Fibroblast of peridontal ligament (primary cell): ENCODE measurements around the gene FAM120AOS.
"Not testable (repeated sequence)": the region's sequence is repeated elsewhere in the genome, so short reads cannot be mapped to it uniquely, and the experiment has no call there.

Experiments used
- DNase-seq: peaks from one replicate; pipeline ENCODE4 v3.0.0-alpha.2; 2010; ENCODE audit errors: extremely low read depth

FAM120AOS gene

DNA sequence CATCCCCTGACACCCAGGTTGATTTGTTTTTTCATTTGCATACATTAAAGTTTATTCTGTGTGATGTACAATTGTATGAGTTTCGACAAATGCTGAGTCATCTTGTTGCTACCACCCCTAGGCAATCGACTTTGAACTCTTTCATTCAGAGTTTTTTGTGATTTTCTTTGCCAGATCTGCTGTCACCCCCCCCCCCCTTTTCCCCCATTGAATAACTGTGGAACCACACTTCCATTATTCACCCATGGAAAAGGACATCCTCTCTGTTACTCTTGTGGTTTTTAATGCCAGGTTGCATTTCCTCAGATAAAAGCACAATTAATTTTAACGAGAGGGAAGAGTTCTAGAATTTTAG lies 13.7 kb upstream of the FAM120AOS start:
- no peak for DNase-seq

DNA sequence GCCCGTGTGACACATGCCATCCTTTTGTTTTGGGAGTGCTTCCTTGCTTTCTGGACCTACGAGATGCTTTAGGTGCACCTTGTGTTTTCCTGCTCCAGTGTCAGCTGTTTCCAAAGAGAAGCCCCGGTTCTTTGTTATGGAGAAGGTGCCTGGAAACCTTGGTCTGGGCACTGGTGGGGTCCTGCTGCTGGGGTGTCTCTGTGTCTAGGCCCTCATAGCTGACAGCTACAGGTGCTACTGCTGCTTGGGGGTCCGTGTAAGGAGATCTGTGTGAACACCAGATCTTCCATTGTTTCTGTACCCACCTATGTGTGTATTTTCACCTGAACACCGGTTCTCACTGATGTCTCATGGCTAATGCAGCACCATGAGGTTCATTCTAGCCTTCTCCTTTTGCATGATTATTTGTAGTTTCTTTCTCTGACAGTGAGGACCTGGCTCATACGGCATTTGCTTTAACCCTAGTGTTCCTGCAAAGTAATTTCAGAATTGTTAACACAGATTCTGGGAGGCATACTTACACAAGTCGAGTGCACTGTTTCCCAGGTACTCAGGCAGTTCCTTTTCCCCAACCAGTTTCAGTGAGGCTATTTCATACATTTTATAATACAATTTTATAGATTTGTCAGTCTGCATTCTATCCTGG lies 13.2 kb upstream of the FAM120AOS start:
- DNase-seq = no peak

DNA sequence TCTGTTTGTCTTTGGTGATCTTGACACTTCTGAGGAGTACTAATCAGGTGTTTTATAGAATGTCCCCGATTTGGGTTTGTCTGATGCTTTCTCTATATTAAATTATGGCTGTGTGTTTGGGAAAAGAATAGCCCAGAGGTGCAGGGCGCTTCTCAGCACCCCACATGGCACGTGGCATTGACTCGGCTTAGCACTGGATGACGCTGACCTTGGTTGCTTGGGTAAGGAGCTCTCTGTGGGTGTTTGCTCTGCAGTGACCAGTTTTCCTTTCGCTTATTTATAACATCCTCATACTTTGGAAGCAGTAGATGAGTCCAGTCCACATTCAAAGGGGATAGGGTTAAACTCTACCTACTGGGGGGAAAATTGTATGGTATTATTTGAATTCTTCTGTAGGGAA lies 12.5 kb upstream of the FAM120AOS start:
- DNase-seq = no peak

DNA sequence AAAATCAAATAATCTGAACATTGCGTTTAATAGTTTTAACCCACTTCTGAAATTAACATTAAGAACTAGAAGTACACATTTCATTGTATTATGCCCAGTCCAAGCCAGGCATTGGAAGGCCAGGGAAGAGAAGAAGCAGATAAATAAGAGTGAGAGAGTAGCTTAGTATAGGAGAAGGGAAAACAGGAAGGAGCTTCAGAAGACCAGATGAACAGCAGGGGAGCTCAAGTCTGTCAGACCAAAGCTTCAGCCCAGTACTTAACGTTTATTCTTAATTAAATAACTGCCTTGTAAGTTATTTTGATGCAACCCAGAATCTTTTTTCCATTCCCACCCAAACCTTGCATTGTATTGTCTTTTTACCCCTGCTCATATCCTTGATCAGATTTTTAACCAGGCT lies 11.5 kb upstream of the FAM120AOS start:
- no peak for DNase-seq

DNA sequence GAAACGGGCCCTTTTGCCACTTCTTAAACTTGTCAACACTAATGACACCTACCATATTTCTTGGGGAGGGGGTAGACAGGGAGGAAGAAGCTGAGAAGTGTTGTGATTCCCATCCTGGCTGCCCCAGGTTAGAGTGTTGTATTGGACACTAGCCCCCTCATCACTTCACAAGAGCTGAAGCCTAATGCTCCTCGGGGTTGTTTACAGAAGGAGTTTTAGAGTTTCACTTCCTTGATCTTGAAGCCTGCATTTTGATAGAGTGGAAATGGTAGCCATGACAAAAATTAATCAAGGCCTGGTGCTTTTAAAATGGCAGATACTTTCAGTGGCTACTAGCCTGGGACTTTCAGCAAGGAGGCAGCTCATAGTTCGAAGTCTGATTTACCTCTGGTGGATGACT lies 11.0 kb upstream of the FAM120AOS start:
- no peak for DNase-seq

DNA sequence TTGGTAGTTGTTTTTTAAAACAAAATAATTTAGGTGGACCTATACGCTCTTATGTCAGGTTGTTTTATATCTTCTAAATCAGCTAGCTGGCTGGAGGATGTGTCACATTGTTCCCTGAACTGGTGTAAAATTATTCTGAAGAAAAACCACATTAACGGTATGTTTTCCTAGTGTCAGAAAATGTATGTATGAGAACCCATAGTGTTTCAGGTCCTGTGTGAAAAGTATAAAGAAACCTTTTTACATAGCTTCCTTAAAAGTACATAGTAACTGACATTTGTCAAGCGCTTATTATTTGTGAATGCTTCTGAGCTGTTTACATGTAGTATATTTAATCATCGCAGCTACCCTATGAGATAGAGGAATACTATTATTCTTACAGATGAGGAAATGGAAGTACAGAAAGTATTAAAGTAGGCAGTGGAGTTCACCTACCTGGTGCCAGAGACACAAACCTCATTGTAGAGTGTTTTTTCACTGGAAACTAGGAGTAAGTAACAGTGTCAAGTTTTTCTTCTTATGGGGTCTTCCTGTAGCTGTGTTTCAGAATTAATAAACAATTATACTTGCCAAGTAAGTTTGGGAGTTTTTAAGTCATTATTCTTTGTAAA lies 10.4 kb upstream of the FAM120AOS start:
- no peak for DNase-seq

DNA sequence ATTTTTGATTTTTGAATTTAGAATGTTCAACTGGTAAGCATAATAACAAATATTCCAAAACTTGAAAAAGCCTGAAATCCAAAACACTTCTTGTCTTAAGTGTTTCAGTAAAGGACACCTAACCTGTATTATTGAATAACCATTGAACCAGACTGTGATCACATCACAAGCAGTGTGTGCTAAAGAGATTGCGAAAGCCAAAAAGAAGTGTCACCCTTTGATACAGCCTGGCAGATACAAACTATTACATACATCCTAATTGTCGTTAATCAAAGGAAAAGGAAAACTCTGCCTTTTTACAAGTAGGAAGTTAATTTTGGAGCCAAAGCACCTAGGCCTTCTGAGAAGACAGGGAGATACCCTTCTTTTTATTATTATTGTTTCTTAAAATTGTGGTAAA lies 8.4 kb upstream of the FAM120AOS start:
- no peak for DNase-seq

DNA sequence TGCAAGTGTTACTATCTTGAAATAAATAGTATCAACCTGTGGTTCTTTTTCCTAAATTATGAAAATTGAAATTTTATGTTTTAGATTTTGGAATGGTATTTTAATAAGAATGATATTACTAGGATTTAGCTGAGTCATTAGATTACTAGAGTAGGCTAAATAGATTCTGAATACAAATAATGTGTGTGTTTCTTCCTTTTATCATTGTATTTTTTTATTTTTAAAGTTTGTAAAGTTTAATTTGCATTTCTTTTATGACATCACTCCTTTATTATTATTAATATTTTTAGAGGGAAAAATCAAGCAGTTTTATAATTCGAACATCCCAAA lies 8.0 kb upstream of the FAM120AOS start:
- no peak for DNase-seq

DNA sequence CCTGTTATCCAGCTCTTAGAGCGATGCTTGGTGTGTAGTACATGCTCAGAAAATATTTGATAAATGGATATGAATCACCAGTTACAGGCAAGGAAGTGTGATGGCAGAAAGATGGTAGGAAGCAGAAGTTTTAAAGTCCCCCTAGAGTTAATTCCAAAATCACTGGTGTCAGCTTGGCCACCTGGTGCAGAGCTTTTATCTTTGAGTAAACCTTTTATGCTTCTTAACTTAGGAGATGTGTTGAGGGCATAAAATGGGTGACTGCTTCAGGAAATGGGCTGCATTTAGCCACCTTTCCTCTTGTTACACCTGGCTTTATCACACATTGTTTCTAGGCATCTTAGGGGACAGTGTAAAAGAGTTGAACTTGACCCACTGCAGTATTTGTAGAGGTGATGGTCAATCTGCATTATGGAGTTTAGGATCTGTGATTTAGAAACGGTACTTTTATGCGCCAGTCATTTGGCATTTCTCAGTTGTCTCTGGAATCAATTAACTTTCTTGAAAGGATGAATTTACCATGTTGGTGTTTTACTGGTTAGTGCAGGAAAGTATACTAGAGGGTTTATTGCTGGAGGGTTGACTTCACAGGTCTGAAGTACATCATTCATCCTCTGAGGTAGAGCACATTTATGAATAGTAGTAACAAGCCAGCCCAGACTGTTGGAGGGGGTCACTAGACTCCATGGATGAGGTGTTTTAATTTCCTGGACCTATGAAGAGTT lies 7.5 kb upstream of the FAM120AOS start:
- no peak for DNase-seq

DNA sequence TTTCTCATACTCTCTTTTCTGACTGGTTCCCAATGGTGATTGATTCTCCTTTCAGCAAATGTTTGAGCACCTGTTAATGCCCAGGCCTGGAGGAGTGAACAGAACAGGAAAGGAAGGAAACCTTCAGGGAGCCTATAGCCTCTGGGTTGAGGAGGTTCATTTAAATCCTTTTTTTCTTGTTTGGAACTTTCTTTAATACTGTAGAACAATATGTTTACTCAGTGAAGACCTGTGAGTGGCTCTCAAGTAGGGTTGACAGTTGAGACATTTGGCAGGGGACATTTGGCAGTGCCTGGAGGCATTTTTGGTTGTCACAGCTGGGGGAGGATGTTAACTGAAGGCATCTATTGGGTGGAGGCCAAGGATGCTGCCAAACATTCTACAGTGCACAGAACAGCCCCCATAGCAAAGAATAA lies 6.1 kb upstream of the FAM120AOS start:
- DNase-seq = no peak

DNA sequence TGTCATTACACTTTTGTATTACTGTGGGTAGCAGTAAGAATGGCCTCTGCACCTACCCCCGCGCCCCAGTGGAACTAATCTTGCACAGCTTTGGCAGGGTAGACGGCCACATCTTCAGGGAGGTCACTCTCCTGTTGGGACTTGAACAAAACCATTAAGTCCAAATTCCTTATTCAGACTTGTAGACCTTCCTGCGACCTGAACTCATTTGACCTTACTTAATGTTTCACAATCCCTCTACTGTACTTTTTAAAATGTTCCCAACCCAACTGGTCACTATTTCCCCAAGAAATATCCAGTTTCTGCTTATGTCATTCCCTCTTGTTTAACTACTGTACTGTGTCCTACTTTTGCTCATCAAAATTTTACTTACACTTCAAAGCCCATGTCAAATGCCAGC lies 5.3 kb upstream of the FAM120AOS start:
- DNase-seq = no peak

DNA sequence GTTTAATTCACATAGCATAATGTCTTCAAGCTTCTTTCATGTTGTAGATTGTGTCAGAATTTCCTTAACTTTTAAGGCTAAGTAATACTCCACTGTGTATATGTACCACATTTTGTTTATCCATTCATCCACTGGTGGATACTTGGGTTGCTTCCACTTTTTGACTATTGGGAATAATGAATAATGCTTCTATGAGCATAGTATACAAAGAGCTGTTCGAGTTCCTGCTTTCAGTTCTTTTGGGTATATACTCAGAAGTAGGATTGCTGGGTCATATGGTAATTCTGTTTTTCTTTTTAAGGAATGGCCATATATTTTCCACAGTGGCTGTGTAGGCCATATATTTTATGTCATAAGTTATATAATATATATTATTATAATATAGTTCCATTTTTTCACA lies 3.6 kb upstream of the FAM120AOS start:
- DNase-seq = no peak

DNA sequence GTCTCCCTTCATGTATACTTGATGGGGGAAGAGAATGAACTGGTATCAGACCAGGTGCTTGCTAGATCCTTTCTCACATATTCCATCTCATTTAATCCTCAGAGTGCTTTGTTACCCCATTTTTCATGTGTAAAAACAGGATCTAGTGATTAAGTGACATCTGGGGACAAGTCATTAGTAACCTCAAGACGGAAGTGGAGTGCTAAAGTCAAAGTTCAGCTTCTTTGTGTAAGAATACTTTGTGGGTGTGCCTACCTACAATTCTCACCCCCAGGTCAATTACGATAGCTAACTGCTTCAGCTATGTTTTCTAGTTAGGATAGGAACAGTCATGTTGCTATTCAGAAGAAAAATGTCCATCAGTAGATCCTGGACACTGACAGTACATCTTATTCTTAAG lies 3.1 kb upstream of the FAM120AOS start:
- DNase-seq = no peak

DNA sequence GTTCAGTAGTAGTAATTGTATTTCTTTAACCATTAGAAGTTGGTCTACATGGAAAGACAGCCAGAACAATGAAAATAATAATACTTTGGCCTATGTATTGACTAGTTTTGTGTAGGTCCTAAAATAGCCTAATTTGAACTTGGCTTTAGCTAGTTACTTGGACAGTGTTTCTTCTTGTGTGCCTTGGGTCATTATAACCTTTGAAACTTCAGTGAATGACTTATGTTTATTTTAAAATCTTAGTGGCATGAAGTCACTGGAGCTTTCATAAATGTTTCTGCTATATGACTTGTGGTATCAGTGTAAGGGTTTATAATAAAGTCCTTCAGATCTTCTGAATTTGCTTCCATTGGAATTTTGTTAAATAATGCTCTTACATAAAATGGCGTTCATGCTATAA lies 2.6 kb upstream of the FAM120AOS start:
- DNase-seq = no peak

DNA sequence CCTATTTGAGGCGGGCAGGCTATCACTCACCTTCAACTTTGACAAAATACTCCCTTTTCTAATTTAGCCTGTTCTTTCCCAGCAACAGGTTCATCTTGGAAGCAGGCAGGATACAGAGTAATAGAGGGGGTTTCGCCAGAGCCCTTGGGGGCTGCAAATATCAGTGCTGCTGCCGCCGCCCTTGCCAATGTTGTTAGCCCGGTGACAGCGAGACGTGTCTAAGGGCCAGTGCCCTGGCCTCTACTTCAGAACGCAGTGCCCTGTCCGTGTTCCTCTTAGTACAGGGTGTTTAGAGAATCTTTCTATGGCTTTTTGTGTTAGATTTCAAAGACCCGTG lies 703 bp downstream of the FAM120AOS start:
- DNase-seq = no peak

DNA sequence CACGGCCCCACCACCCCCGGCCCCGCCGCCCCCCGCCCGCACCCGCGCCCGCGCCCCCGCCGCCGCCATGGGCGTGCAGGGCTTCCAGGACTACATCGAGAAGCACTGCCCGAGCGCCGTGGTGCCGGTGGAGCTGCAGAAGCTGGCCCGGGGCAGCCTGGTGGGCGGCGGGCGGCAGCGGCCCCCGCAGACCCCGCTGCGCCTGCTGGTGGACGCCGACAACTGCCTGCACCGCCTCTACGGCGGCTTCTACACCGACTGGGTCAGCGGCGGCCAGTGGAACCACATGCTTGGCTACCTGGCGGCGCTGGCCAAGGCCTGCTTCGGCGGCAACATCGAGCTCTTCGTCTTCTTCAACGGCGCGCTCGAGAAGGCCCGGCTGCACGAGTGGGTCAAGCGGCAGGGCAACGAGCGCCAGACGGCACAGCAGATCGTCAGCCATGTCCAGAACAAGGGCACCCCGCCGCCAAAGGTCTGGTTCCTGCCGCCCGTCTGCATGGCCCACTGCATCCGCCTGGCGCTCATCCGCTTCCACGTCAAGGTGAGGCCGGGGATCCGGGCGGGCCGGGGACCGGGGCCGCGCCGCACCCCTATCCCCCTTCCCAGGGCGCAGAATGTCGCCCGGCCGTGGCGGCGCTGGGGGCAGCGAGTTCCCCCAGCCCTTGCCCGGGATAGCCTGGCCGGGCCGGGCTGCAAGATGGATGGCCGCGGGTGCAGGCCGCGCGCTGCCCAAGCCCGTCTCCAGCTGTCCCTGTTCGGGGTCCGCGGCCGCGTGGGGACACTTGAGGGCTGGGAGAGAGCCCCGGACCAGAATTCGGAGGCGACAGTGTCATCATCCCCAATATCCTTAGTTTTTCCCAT lies 1.3 kb downstream of the FAM120AOS start:
- no peak for DNase-seq

DNA sequence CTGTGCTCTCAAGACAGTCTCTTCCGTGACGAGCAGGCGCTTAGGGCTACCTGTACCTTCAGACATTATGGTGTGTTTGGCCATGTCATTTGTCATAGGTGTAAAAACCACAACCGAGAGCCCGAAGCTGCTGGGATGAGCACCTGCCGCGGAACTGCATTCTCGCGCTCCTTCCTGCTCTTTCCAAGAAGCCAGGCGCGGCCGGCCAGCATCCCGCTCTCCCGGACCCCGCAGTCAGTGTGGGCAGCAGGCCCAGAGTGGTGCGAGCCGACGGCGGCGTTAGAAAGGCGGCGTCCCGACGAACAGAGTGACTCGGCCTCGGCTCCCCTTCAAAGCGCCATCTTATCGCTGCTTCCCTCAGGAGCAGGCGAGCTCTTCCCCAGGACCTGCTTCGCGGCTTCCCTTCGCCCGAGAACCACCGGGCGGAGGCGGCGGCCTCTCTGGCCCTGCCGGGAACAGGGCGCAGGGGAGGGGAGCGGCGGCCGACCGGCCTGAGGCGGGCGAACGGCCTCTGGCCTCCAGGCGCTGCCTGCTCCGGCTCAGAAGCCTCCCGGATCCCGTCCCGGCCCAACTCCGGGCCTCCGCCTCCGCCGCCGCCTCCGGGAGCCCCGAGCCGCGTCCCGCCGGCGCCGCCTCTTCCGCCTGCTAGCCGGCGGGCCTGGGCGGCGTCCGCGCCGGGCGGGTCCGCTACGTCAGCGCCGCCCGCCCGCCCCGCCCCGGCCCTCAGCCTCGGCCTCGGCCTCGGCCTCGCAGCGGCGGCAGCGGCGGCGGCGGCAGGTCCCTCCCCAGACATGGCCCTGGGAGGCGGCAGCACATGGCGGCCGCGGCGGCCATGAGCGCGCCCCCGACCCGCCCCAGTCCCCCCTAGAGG lies 2.2 kb downstream of the FAM120AOS start, which contains the start of gene FAM120A:
FAM120A (plus strand) TSS at position 741 of the 871 bp plus-strand sequence. CDS start 231 bp downstream, outside the sequence.
- DNase-seq = peak; percentile 55

DNA sequence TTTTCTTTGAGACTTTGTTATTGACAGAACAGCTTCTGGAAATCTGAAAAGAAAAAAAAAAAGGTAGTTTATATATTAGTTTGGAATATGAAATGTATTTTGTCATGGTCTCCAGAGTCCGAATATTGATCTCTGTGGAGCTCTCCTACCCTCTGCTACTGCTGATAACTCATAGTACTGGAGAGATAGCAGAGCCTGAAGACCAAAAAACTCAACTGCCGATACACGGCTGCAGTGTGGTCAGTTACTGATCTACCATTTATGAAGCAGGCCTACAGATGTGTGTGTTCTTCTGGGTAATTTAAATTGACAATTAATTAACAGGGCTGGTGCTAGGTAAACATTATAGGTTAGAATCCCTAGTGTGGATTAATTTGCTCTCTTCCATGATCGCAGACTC lies 5.7 kb downstream of the FAM120AOS start:
- no peak for DNase-seq

DNA sequence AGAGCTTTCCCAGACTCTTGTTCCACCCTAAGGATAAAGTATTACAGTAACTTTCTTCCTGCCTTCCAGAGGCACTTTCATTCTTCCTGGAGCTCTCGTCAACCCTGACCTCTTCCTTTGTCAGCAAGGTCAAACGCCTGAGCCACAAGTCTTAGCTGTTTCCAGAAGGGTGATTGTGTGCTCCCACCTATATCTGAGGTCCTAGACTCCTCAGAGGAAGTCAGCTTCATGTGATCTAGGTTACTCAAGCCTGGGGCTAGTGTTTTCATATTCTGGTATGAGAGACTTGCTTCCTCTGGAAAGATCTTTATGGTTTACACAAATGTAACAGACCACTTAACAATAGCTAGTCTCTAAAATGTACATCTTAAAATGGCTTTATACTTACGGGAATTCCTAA lies 7.3 kb downstream of the FAM120AOS start:
- no peak for DNase-seq

DNA sequence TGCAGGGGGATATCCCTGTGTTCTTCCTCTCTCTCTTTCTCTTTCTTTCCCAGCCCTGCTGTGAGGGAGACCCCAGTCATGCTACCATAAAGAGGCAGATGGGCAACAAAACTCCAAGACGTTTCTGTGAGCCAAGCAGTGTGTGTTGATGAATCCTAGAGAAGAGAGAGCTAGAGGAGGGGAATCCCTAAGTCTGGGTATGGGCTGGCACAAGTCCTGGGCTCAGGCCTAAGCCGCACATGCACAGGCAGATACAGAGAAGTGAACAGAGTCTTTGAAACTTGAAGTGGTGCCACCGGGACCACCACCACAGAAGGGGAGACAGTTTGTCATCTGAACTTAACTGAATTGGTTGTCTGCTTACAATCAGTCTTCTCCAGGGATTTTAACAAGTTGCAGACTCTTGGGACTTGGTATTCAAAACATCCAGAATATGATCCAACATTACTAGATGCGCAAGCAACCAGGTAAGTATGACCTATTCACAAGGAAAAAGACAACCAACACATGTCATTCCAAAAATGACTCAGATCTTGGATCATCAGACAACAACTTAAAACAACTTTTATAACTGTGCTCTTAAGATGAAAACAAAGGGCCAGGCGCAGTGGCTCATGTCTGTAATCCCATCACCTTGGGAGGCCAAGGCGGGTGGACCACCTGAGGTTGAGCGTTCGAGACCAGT lies 12.3 kb downstream of the FAM120AOS start:
- no peak for DNase-seq

DNA sequence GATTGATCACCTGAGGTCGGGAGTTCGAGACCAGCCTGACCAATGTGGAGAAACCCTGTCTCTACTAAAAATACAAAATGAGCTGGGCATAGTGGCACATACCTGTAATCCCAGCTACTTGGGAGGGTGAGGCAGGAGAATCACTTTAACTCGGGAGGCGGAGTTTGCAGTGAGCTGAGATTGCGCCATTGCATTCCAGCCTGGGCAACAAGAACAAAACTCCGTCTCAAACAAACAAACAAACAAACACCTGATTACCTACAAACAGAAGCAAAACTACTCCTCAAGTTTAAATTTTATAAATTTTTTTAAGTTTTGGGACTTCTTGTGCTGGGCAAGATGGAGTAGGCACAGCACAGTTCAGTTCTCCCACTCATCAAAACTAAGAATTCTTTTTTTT lies 14.1 kb downstream of the FAM120AOS start:
- not testable (repeated sequence) for DNase-seq
